Measurements from ENCODE around the gene MRPL30.

DNA sequence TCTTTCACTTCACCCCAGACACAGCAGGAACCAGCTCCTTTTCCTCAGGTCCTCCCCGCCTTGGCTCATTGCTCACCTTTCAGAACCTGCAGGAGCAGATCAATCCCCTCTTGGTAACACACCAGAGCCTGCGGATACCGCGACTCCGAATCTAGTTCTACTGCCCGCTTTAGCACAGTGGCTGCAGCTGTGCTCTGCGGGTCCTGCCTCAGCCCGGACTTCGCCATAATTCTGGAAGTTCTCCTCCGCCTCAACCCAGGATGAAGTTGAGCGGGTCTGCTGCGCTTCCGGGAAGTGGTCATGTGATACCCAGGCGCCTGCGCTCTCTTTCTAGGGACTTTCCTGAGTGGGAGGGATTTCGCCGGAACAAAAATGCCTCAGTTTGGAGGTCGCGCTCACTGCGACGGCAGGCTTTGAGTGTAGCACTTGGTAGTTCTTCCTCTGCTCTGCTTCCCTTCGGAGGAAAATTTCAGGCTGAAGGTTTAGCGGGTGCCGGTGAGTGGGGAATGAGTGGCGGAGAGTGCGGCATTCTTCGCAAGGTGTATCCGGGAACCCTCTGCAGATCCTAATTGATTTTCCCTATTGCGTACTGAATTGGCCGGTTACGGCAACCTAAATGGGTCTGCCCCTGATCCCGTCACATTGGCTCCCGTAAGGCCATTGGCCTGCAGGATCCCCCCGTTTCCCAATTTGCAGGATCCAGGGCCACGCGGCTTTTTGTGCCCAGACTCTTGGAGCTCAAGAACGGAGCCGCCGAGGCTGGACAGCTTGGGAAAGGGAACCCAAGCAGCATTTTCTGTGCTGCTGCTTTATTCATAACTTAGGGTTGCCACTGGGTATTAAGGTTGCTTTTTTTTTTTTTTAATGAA, at the start of gene MRPL30, which contains the start of gene MITD1:
- peak; percentile 95 for TF ChIP-seq POLR2A (IDR thresholded peaks at IDR 0.05; ENCODE audit: low read depth, low read length)
- peak; percentile 94 for TF ChIP-seq POLR2AphosphoS5 (IDR thresholded peaks at IDR 0.05; ENCODE audit: low read depth, low read length)
- TF ChIP-seq TAF1 (IDR thresholded peaks at IDR 0.05; ENCODE audit: borderline replicate concordance, low read depth, low read length), result peak; percentile 97
